Measurements from ENCODE around the gene PPP3CA.

PPP3CA gene

GRCh38 chr4:101163936-101164335 lies 183.4 kb downstream of the PPP3CA start:
- intact Hi-C loops (cut with DNase I): loop anchor here (10.0 kb wide), 1 partner anchor 181 kb away; the partner anchor contains the start of gene PPP3CA
- no peak for DNase-seq

GRCh38 chr4:101162990-101163380 lies 184.3 kb downstream of the PPP3CA start:
- no peak for DNase-seq
- intact Hi-C loops (cut with DNase I): loop anchor here (10.0 kb wide), 1 partner anchor 182 kb away; the partner anchor contains the start of gene PPP3CA

- intact Hi-C loops (cut with DNase I): loop anchor here (10.0 kb wide), 1 partner anchor 184 kb away; the partner anchor contains the start of gene PPP3CA
- DNase-seq: no peak
Observed at GRCh38 chr4:101160792-101161592, 186.3 kb downstream of the PPP3CA start.

GRCh38 chr4:101158507-101158906 lies 188.8 kb downstream of the PPP3CA start:
- intact Hi-C loops (cut with DNase I): no loop called here
- no peak for DNase-seq

GRCh38 chr4:101158134-101158482 lies 189.2 kb downstream of the PPP3CA start:
- peak; percentile 25 to 89 (median 64) for DNase-seq
- intact Hi-C loops (cut with DNase I): no loop called here

- DNase-seq: no peak
- intact Hi-C loops (cut with DNase I): no loop called here
Observed at GRCh38 chr4:101157415-101158133, 189.8 kb downstream of the PPP3CA start.

- intact Hi-C loops (cut with DNase I): no loop called here
- no peak for DNase-seq
Observed at GRCh38 chr4:101156619-101157310, 190.6 kb downstream of the PPP3CA start.

GRCh38 chr4:101155945-101156344 lies 191.4 kb downstream of the PPP3CA start:
- intact Hi-C loops (cut with DNase I): no loop called here
- no peak for DNase-seq

GRCh38 chr4:101155368-101155767 lies 192.0 kb downstream of the PPP3CA start:
- intact Hi-C loops (cut with DNase I): no loop called here
- no peak for DNase-seq

- no peak for DNase-seq
- intact Hi-C loops (cut with DNase I): no loop called here
Observed at GRCh38 chr4:101153653-101154052, 193.7 kb downstream of the PPP3CA start.

- no peak for DNase-seq
- intact Hi-C loops (cut with DNase I): no loop called here
Observed at GRCh38 chr4:101152521-101152920, 194.8 kb downstream of the PPP3CA start.

- intact Hi-C loops (cut with DNase I): no loop called here
Observed at GRCh38 chr4:101148551-101148950, 198.8 kb downstream of the PPP3CA start.

GRCh38 chr4:101147283-101147682 lies 200.0 kb downstream of the PPP3CA start:
- DNase-seq: no peak
- intact Hi-C loops (cut with DNase I): no loop called here

More at GRCh38 chr4:101148551-101148950, 198.8 kb downstream of the PPP3CA start:
- DNase-seq: no peak

- intact Hi-C loops (cut with DNase I): no loop called here
- DNase-seq: no peak
Observed at GRCh38 chr4:101145021-101145420, 202.3 kb downstream of the PPP3CA start.

- no peak for DNase-seq
- intact Hi-C loops (cut with DNase I): no loop called here
Observed at GRCh38 chr4:101142259-101142658, 205.1 kb downstream of the PPP3CA start.

GRCh38 chr4:101141855-101142254 lies 205.5 kb downstream of the PPP3CA start:
- intact Hi-C loops (cut with DNase I): no loop called here
- no peak for DNase-seq

- intact Hi-C loops (cut with DNase I): no loop called here
- no peak for DNase-seq
Observed at GRCh38 chr4:101141230-101141629, 206.1 kb downstream of the PPP3CA start.

GRCh38 chr4:101140228-101140627 lies 207.1 kb downstream of the PPP3CA start:
- intact Hi-C loops (cut with DNase I): no loop called here
- no peak for DNase-seq

GRCh38 chr4:101136373-101137370 lies 210.7 kb downstream of the PPP3CA start:
- DNase-seq: no peak
- intact Hi-C loops (cut with DNase I): no loop called here

Measured in head of caudate nucleus (tissue), 42 donors.